Sciatic nerve (tissue), 2 donors: Measurements from ENCODE around the gene DUSP10. TPM values are rescaled to one million over a fixed set of nuclear protein-coding genes. Genes with fewer than 3 reads are reported as not detected.

Source experiments
- ATAC-seq: fragments of 200-7000 bp; cut with Tn5 transposase; one replicate; pipeline ENCODE4 v1.9.1; 2020; ENCODE audit warnings: mild to moderate bottlenecking, moderate library complexity
- DNase-seq: peaks from one replicate; pipeline ENCODE4 v3.0.0-alpha.2; 2020; ENCODE audit warnings: low spot score
- intact Hi-C: fragments of 100-400 bp; cut with DNase I; formaldehyde crosslinking; loops from one replicate; pipeline ENCODE4 v1.14.2; 2022
- total RNA-seq: library from RNA; stranded (reverse); fragmentation: NEBNext Ultra II Directional; extraction: Animal tissue kit (Norgen Biotek cat#: 25700); gene quantifications from one replicate; pipeline ENCODE4 v1.2.1, GENCODE V29; 2021
- donor health status: DM: no; HTN: no; CAD: no.
- donor health status: DM: no; HTN: no; CAD: no.

DUSP10 gene
- total RNA-seq, 1 donor from 2014 or later, result 4.7 TPM

DNA sequence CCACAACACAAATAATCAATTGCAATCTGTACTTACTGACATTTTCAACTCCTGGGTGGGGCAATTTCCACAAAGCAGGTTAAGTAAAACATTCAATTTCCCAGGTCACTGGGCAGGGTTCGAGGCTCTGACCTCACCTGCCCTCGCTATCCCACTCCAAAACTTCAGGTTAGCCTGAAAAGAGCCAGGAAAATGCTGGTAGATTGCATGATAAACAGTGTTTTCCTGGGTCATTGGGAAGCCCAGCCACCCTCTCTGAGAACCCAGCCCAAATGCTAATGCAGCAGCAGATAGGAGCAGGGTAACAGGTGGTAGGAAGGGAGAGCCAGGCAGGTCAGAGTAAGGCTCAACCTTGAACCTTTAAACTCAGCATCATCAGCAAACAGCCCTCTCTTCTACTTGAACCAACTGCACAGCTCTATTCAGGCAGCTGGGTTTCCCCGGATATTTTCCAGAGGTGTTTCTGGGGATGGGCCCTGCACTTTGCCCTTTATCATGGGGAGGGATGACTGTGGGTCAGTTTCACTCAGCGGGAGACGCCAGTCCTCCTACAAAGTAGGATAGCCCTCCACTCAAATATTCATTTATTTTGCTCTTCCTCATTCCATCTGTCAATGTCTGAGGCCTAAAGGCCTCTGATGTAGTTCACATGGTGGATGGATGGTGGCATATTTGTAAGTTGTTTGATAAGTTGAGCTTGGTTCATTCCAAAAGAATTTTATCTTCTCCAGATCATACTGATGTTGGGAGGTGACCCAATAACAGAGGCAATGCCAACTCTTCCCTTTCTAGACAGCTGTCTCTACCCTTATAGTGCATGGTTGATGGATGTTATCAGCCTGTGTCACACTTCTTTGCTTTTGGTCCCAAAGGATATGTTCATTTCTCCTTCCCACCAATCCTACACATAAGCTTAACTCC is 65.7 kb downstream of the DUSP10 start:
- DNase-seq (no peak), ATAC-seq (no peak)
- intact Hi-C loops, result no loop called here

DNA sequence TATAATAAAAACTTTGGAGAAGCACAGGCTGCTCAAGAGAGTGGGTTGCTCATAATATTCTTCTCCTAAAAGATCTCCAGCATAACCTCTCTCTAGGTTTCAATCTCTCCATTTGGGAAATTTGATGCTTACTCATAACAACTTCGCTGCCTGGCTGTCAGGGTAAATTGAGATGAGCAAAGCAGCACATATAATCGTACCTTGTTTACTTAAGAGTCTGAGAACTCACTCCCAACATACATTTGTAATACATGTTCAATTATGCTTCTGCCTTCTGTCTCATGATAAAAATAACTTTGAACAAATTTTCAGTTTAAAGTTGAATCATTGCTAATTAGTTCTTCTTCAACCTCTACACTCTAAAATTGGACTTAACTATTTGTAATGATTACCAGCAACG is 68.9 kb downstream of the DUSP10 start:
- no peak for ATAC-seq
- intact Hi-C loops, result no loop called here

GRCh38 chr1:221672239-221672645 is 69.6 kb downstream of the DUSP10 start:
- no peak for ATAC-seq
- intact Hi-C loops, result no loop called here
- DNase-seq, result no peak

More for the DNA sequence above, 68.9 kb downstream of the DUSP10 start:
- no peak for DNase-seq

DNA sequence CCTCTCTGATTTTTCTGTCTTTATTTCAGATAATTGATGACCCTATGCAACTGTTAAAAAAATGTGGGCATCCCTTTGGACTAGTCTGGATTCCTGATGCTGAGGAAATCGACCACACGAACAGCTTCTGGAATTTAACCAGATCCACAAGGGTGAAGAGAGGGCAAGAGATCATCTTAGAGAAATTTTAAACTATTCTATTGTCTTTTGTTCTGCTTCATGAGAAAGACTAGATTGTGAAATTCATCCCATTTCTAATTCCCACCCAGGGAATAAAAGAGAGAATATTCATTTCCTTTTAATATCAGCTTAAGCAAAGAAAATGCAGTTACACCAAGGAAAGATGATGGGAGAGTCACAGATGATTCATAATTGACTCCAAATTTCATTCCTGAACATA is 71.8 kb downstream of the DUSP10 start:
- peak; percentile 60 for ATAC-seq
- no peak for DNase-seq
- intact Hi-C loops, result no loop called here

- intact Hi-C loops, result no loop called here
- DNase-seq (no peak), ATAC-seq (no peak)
These were observed 72.4 kb downstream of the DUSP10 start for GRCh38 chr1:221669441-221669840.

GRCh38 chr1:221667504-221667903 is 74.4 kb downstream of the DUSP10 start:
- intact Hi-C loops, result no loop called here
- ATAC-seq, result no peak
- DNase-seq, result no peak

DNA sequence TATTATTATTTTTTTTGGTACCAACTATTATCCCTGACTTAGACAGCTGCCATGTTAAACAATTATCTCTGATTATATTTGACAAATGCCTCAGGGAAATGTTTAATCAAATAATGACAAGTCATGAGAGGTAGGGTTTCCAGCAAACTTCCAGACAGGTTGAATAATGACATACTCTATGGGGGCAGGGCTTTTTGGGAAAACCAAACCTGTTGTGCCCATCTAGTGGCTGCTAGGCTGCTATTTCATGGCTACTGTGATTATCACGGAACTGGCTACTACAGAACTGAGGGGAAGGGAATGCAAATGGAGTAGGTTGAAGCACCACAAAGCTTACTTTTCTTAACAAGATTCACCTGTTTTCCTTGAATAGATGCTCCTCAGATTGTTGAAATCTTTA is 77.6 kb downstream of the DUSP10 start:
- no peak for DNase-seq
- intact Hi-C loops, result no loop called here
- ATAC-seq, result no peak

DNA sequence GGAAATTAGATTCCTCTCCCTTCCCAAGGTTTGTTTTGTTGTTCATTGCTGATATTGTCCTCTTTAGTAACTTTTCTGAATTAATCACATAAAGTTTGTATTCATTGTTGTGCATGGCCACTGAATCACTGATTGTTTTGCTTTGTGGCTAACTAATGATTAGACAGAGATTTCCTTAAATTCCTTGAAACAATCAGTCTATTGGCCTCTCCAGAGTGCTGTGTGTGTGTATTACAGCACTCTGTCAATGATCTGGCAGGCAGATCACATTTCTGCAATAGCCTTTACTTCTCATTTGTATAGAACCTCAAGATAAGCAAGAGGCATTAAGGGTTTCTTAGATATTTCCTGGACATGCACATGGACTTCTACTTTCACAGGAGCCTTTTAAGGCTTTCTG is 78.6 kb downstream of the DUSP10 start:
- intact Hi-C loops, result no loop called here
- DNase-seq, result no peak
- no peak for ATAC-seq

DNA sequence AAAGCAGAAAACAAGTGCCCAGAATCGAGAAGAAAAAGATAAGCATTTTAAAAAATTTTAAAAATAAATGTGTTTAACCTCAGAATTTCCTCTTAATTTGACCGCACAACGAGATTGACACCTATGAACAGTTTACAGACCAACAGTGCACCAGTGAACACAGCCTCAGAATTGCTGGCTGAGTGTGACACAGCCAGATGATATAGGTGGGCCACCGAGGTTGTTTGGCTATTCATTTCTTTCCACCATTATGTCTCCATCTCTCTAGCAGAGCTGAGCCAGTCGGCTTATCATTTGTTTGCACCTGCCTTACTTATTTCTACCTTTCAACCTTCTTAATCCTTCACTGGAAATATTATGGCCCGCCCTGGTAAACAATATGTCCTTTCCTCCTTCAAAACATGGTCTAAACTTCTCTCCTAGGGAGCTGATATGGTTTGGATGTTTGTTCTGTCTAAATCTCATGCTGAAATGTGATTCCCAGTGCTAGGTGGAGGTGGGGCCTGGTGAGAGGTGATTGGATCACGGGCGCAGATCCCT is 86.1 kb downstream of the DUSP10 start:
- ATAC-seq, result no peak
- no peak for DNase-seq
- intact Hi-C loops, result no loop called here
